Mesothelial cell of epicardium (in vitro differentiated cells): Measurements from ENCODE around the gene ATP6V1G2. TPM values are rescaled to one million over a fixed set of nuclear protein-coding genes. Genes with fewer than 3 reads are reported as not detected.
"Not testable (repeated sequence)": the region's sequence is repeated elsewhere in the genome, so short reads cannot be mapped to it uniquely, and the experiment has no call there.

Source experiments
- DNase-seq, 2 experiments: peaks; one replicate each; pipeline ENCODE4 v3.0.0; 2021; ENCODE audit warnings: low spot score in 2 of 2; ENCODE audit not compliant: unreplicated experiment in 2 of 2
- H3K27ac Mint-ChIP-seq: 2 replicates; pipeline ENCODE4 v1.8.0; 2021; ENCODE audit warnings: mixed read lengths
- H3K27me3 Mint-ChIP-seq: 2 replicates; pipeline ENCODE4 v1.8.0; 2021; ENCODE audit warnings: low read depth, mixed read lengths
- H3K36me3 Mint-ChIP-seq: 2 replicates; pipeline ENCODE4 v1.8.0; 2021; ENCODE audit warnings: mixed read lengths
- H3K4me1 Mint-ChIP-seq: 2 replicates; pipeline ENCODE4 v1.8.0; 2021; ENCODE audit warnings: mixed read lengths
- H3K4me3 Mint-ChIP-seq: 2 replicates; pipeline ENCODE4 v1.8.0; 2021; ENCODE audit warnings: mild to moderate bottlenecking, moderate library complexity, mixed read lengths
- H3K9me3 Mint-ChIP-seq: 2 replicates; pipeline ENCODE4 v1.8.0; 2021; ENCODE audit warnings: mixed read lengths
- total RNA-seq: library from RNA; stranded (reverse); gene quantifications from 3 replicates; pipeline ENCODE4 v1.2.1, GENCODE V29; 2021
- TF ChIP-seq, protein P1 (sequence below): fragments of 200-600 bp; sonication (generic); IDR thresholded peaks from one replicate; pipeline ENCODE4 v1.5.0; 2021; ENCODE audit warnings: antibody characterized with exemption; ENCODE audit not compliant: unreplicated experiment

ATP6V1G2 gene
- 2.2 to 2.7 TPM (median 2.5 TPM) in 3 replicates for total RNA-seq

DNA sequence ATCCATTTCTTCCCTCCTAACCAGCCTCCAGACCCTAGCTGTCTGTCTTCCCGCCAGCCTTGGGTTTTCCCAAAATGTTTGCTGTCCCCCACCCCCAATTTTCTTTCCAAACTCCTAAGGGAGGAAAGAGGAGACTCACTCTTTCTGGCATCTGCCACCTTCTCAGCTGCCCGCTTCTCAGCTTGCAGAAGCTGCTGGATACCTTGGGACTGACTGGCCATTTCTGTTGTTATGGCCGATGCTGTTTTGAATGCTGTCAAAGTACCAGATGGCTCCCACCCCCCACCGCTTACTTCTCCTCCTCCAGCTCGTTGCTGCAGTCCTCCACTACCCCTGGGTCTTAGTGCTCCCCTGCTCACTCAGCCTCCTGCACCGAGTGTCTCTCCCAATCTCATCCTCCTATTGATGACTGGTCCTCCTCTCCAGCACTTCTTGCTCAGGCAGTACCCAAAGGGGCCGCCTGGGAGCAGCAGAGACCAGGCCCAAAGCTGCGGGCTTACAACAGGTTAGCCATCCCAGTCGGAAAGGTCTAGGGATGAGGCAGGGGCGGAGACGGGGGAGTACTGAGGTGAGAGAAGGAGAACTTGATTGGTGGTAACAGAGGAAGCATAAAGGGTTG is at the start of gene ATP6V1G2:
Gene ATP6V1G2, minus strand, starts transcription at position 270 of the 619 bp plus-strand sequence. Its CDS starts 49 bp downstream, at position 221.
- Mint-ChIP-seq H3K27ac (peak within 1 kb of the TSS; percentile 86), H3K4me1 (peaks cover 37% of the 10 kb centered on the region), H3K4me3 (peak within 1 kb of the TSS; percentile 83), H3K27me3 (no peaks in the 10 kb centered on the region), H3K9me3 (no peaks in the 10 kb centered on the region), H3K36me3 (peaks cover 12% of the 10 kb centered on the region)
- TF ChIP-seq, protein P1, sequence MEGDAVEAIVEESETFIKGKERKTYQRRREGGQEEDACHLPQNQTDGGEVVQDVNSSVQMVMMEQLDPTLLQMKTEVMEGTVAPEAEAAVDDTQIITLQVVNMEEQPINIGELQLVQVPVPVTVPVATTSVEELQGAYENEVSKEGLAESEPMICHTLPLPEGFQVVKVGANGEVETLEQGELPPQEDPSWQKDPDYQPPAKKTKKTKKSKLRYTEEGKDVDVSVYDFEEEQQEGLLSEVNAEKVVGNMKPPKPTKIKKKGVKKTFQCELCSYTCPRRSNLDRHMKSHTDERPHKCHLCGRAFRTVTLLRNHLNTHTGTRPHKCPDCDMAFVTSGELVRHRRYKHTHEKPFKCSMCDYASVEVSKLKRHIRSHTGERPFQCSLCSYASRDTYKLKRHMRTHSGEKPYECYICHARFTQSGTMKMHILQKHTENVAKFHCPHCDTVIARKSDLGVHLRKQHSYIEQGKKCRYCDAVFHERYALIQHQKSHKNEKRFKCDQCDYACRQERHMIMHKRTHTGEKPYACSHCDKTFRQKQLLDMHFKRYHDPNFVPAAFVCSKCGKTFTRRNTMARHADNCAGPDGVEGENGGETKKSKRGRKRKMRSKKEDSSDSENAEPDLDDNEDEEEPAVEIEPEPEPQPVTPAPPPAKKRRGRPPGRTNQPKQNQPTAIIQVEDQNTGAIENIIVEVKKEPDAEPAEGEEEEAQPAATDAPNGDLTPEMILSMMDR, result peak; percentile 83
- DNase-seq, result peak; percentile 75 to 91

GRCh38 chr6:31592396-31592771 is 46.0 kb upstream of the ATP6V1G2 start:
- H3K9me3 Mint-ChIP-seq, result no peaks in the 10 kb centered on the region
- no peak overlapping the region for H3K4me3 Mint-ChIP-seq
- H3K27me3 Mint-ChIP-seq, result peaks cover 4% of the 10 kb centered on the region
- H3K36me3 Mint-ChIP-seq, result no peaks in the 10 kb centered on the region
- DNase-seq, result no peak
- H3K4me1 Mint-ChIP-seq, result no peaks in the 10 kb centered on the region
- H3K27ac Mint-ChIP-seq, result no peak overlapping the region
- TF ChIP-seq, protein P1, result no peak

GRCh38 chr6:31590691-31591090 is 44.3 kb upstream of the ATP6V1G2 start:
- H3K36me3 Mint-ChIP-seq, DNase-seq, H3K4me3 Mint-ChIP-seq, H3K9me3 Mint-ChIP-seq, H3K4me1 Mint-ChIP-seq, H3K27ac Mint-ChIP-seq, H3K27me3 Mint-ChIP-seq: not testable (repeated sequence)

- DNase-seq, result no peak
These were observed 42.7 kb upstream of the ATP6V1G2 start for GRCh38 chr6:31588871-31589650.

DNA sequence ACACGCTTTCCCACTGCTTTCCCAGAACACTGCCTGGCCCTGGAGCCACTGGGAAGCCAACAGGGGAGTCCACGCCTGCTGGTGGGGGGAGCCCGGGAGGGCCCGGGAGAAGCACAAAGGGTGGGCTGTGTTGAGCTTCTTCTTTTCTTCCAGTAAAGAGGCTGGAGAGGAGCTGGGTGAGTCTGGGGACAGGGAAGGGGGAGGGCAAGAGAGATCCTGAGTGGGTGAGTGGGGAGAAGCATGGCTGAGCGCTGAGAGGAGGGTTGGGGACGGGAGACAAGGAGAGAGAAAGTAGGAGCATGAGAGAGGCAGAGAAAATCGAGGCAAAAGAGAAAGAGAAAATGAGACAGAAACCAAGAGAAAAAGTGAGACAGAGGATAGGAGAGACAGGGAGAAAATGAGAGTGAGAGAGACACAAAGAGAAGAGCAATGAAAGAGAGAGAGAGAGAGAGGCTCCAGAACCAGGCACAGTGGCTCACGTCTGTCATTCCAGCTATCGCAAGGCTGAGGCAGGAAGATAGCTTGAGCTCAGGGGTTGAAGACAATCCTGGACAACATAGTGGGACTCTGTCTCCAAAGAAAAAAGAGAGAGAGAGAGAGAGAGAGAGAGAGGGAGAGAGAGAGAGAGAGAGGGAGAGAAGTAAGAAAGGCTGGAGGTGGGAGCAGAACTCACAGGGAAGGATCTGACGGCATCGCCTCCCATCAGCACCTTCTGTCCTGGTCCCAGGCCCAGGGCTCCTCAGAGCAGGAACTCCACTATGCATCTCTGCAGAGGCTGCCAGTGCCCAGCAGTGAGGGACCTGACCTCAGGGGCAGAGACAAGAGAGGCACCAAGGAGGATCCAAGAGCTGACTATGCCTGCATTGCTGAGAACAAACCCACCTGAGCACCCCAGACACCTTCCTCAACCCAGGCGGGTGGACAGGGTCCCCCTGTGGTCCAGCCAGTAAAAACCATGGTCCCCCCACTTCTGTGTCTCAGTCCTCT is 41.7 kb upstream of the ATP6V1G2 start:
- TF ChIP-seq, protein P1, result no peak
- no peaks in the 10 kb centered on the region for H3K36me3 Mint-ChIP-seq
- H3K27ac Mint-ChIP-seq, result no peak overlapping the region

More at GRCh38 chr6:31588871-31589650, 42.7 kb upstream of the ATP6V1G2 start:
- no peak overlapping the region for H3K27ac Mint-ChIP-seq
- H3K4me3 Mint-ChIP-seq, result no peak overlapping the region
- no peaks in the 10 kb centered on the region for H3K36me3 Mint-ChIP-seq
- H3K9me3 Mint-ChIP-seq, result no peaks in the 10 kb centered on the region
- no peaks in the 10 kb centered on the region for H3K4me1 Mint-ChIP-seq
- TF ChIP-seq, protein P1, result no peak
- peaks cover 8% of the 10 kb centered on the region for H3K27me3 Mint-ChIP-seq

More for the DNA sequence above, 41.7 kb upstream of the ATP6V1G2 start:
- Mint-ChIP-seq H3K27me3 (peaks cover 8% of the 10 kb centered on the region), H3K4me1 (no peaks in the 10 kb centered on the region), H3K9me3 (no peaks in the 10 kb centered on the region), H3K4me3 (no peak overlapping the region)
- DNase-seq, result no peak
